Stomach (tissue), 4 donors: ENCODE measurements around the gene R3HDM1.

ENCODE experiments used
- CTCF ChIP-seq, 7 experiments: fragments of 450-650 bp in 4 of 7; fragments of 200-600 bp in 3 of 7; sonication (generic) in 3 of 7; IDR thresholded peaks; one replicate each; pipeline ENCODE4 v1.5.1; 2016 to 2019; ENCODE audit warnings: antibody characterized with exemption in 7 of 7, control low read depth in 2 of 7, mild to moderate bottlenecking in 1 of 7
- EP300 ChIP-seq: sonication (generic); formaldehyde crosslinking; IDR thresholded peaks from one replicate; pipeline ENCODE4 v1.6.1; 2017; ENCODE audit warnings: antibody characterized with exemption
- POLR2A ChIP-seq, 4 donors: fragments of 450-650 bp; IDR thresholded peaks; one replicate each; pipeline ENCODE4 v1.6.1; 2016; ENCODE audit warnings: antibody characterized with exemption in 4 of 4, control low read depth in 2 of 4, mild to moderate bottlenecking in 1 of 4, moderate library complexity in 1 of 4
- POLR2AphosphoS5 ChIP-seq, 3 donors: sonication (generic); formaldehyde crosslinking; IDR thresholded peaks; one replicate each; pipeline ENCODE4 v1.6.1; 2016; ENCODE audit warnings: antibody characterized with exemption in 3 of 3

- TF ChIP-seq CTCF (IDR thresholded peaks at IDR 0.05) (no peak), POLR2A (IDR thresholded peaks at IDR 0.05) (no peak), EP300 (no peak), POLR2AphosphoS5 (IDR thresholded peaks at IDR 0.05) (peak in 2 of 3 donors; percentile 3 to 36)
Measured at GRCh38 chr2:135530313-135531230, 712 bp upstream of the R3HDM1 start, which contains the start of gene ZRANB3.
